Endothelial cell of umbilical vein (primary cell): ENCODE data around the gene ALLC. TPM values are rescaled to one million over a fixed set of nuclear protein-coding genes. Genes with fewer than 3 reads are reported as not detected.

Experiments
- BruUV-seq: library from RNA; stranded (reverse); fragments of 400-500 nt; replicated peaks from 2 replicates; lab custom pipeline; 2021; lab: Mats Ljungman, UMichigan
- CTCF ChIA-PET: fragments of 300-600, 350-600 bp; sonication (Branson Sonifier 250); formaldehyde crosslinking; loops from one replicate; lab custom pipeline; 2021; ENCODE audit warnings: antibody characterized with exemption, inconsistent platforms; lab: Charles Lee
- POLR2A ChIA-PET: fragments of 300-600, 350-600 bp; sonication (Branson Sonifier 250); formaldehyde crosslinking; loops from one replicate; lab custom pipeline; 2021; ENCODE audit warnings: antibody characterized with exemption, inconsistent platforms; lab: Charles Lee
- DNase-seq: peaks from one replicate; pipeline ENCODE4 v3.0.0-alpha.2; 2011; ENCODE audit warnings: low read depth, low spot score
- FAIRE-seq: peaks from 2 replicates; lab custom pipeline; 2011; peaks lifted over from hg19 to GRCh38; lab: Jason Lieb, UNC
- H2AFZ ChIP-seq: 2 replicates; pipeline ENCODE4 v1.6.0; 2012; ENCODE audit warnings: low read depth, low read length, control low read depth, inconsistent platforms
- H3K27ac ChIP-seq: 2 replicates; pipeline ENCODE4 v1.5.1; 2011; ENCODE audit warnings: low read depth, mild to moderate bottlenecking, control low read depth, low read length, moderate library complexity; ENCODE audit not compliant: insufficient read depth
- H3K27me3 ChIP-seq, 2 experiments: 2 replicates each; pipeline versions ENCODE4 v1.6.0 to v1.6.1; 2011; ENCODE audit warnings: low read length in 2 of 2, mixed read lengths in 1 of 2; ENCODE audit not compliant: control insufficient read depth in 2 of 2, insufficient read depth in 2 of 2
- H3K36me3 ChIP-seq, 2 experiments: 2 replicates in 1 of 2; 3 replicates in 1 of 2; pipeline ENCODE4 v1.5.1; 2011; ENCODE audit warnings: low read length in 2 of 2, mild to moderate bottlenecking in 1 of 2, moderate library complexity in 1 of 2; ENCODE audit not compliant: control insufficient read depth in 2 of 2, insufficient read depth in 2 of 2; ENCODE audit errors: extremely low read depth in 1 of 2
- H3K4me1 ChIP-seq: 3 replicates; pipeline ENCODE4 v1.5.1; 2011; ENCODE audit warnings: mild to moderate bottlenecking, low read length; ENCODE audit not compliant: control insufficient read depth, insufficient read depth; ENCODE audit errors: extremely low read depth
- H3K4me2 ChIP-seq: 2 replicates; pipeline ENCODE4 v1.6.1; 2011; ENCODE audit warnings: low read length, control low read depth, mixed read lengths; ENCODE audit not compliant: insufficient read depth
- H3K4me3 ChIP-seq, 3 experiments: fragments of 200-600 bp in 1 of 3; sonication (generic), shearing (Covaris generic) in 1 of 3; replicated peaks in 1 of 3; 2 replicates each; pipeline ENCODE4 v1.5.1; 2011 to 2016; ENCODE audit warnings: control low read depth in 3 of 3, low read length in 3 of 3, mild to moderate bottlenecking in 2 of 3, inconsistent platforms in 1 of 3, low read depth in 1 of 3, moderate library complexity in 1 of 3; ENCODE audit not compliant: insufficient read depth in 1 of 3
- H3K79me2 ChIP-seq: 2 replicates; pipeline ENCODE4 v1.6.0; 2012; ENCODE audit warnings: low read length, inconsistent platforms; ENCODE audit not compliant: control insufficient read depth, insufficient read depth
- H3K9ac ChIP-seq: replicated peaks from 2 replicates; pipeline ENCODE3; 2011; ENCODE audit warnings: low read length, control low read depth; ENCODE audit not compliant: insufficient read depth; ENCODE audit errors: extremely low read depth
- H3K9me1 ChIP-seq: replicated peaks from 3 replicates; pipeline ENCODE4 v1.6.0; 2011; ENCODE audit warnings: mild to moderate bottlenecking, low read length; ENCODE audit not compliant: control insufficient read depth, insufficient read depth; ENCODE audit errors: extremely low read depth
- H3K9me3 ChIP-seq: replicated peaks from 2 replicates; pipeline ENCODE4 v1.5.1; 2012; ENCODE audit warnings: low read length, inconsistent platforms; ENCODE audit not compliant: control insufficient read depth, insufficient read depth
- H4K20me1 ChIP-seq: replicated peaks from 2 replicates; pipeline ENCODE3; 2011; ENCODE audit warnings: mild to moderate bottlenecking, low read length; ENCODE audit not compliant: control insufficient read depth, insufficient read depth; ENCODE audit errors: extremely low read depth
- EZH2 ChIP-seq: IDR thresholded peaks from 2 replicates; pipeline ENCODE4 v1.6.1; 2012; ENCODE audit warnings: borderline replicate concordance, low read depth, mild to moderate bottlenecking, moderate library complexity, low read length, inconsistent platforms; ENCODE audit not compliant: severe bottlenecking
- FOS ChIP-seq: IDR thresholded peaks from 2 replicates; pipeline ENCODE4 v1.6.1; 2011; ENCODE audit warnings: mild to moderate bottlenecking, low read length, moderate library complexity, borderline replicate concordance; ENCODE audit not compliant: insufficient read depth
- GATA2 ChIP-seq: IDR thresholded peaks from 2 replicates; pipeline ENCODE4 v1.7.0; 2011; ENCODE audit warnings: low read depth, mild to moderate bottlenecking, moderate library complexity, mixed read lengths, low read length; ENCODE audit not compliant: insufficient read length, insufficient read depth
- JUN ChIP-seq: IDR thresholded peaks from 2 replicates; pipeline ENCODE4 v1.6.1; 2011; ENCODE audit warnings: borderline replicate concordance, low read depth; ENCODE audit not compliant: insufficient read length, insufficient read depth
- MYC ChIP-seq: IDR thresholded peaks from one replicate; pipeline ENCODE4 v1.6.1; 2011; ENCODE audit warnings: mild to moderate bottlenecking, low read depth, low read length
- POLR2A ChIP-seq: IDR thresholded peaks from 2 replicates; pipeline ENCODE4 v1.6.1; 2012; ENCODE audit warnings: low read depth, mild to moderate bottlenecking, control low read depth, low read length
- POLR2AphosphoS5 ChIP-seq: IDR thresholded peaks from 2 replicates; pipeline ENCODE4 v1.6.1; 2012; ENCODE audit warnings: low read depth, mild to moderate bottlenecking, control low read depth, low read length, moderate library complexity; ENCODE audit not compliant: insufficient read depth
- dilution Hi-C: fragments of 300-500 bp; cut with MboI; formaldehyde crosslinking; loops from one replicate; pipeline ENCODE4 v1.15.0; 2019; ENCODE audit warnings: low sequenced_read_pairs; ENCODE audit not compliant: extremely low pct_ligation_motif_present
- intact Hi-C: fragments of 100-400 bp; cut with micrococcal nuclease; formaldehyde crosslinking; loops from one replicate; pipeline ENCODE4 v1.10.0; 2022
- polyA plus RNA-seq, 4 experiments: library from polyadenylated mRNA; depleted of rRNA in 3 of 4; stranded (reverse) in 3 of 4; unstranded in 1 of 4; fragments of >200 nt; gene quantifications; 2 replicates each; pipeline versions ENCODE4 v1.2.1 to v1.2.3, GENCODE V29; 2011 to 2012; ENCODE audit warnings: missing spikeins in 1 of 4
- total RNA-seq: library from RNA; stranded (reverse); gene quantifications from 2 replicates; pipeline ENCODE4 v1.2.3, GENCODE V29; 2021
- TF ChIP-seq, protein P1 (sequence below), 2 donors: IDR thresholded peaks; 1 replicate in 1 of 2; 2 replicates in 1 of 2; pipeline ENCODE4 v1.5.1; 2011; ENCODE audit warnings: low read length in 2 of 2, mild to moderate bottlenecking in 2 of 2, moderate library complexity in 2 of 2, control low read depth in 1 of 2, inconsistent platforms in 1 of 2, low read depth in 1 of 2; ENCODE audit not compliant: insufficient read depth in 1 of 2; ENCODE audit errors: extremely low read depth in 1 of 2
- TF ChIP-seq, protein P2 (sequence below): IDR thresholded peaks from 2 replicates; pipeline ENCODE4 v1.6.1; 2011; ENCODE audit not compliant: insufficient read depth, insufficient read length

Gene ALLC
- total and polyA plus RNA-seq, 2 donors (not counting 3 experiments of a cell fraction or from before 2014, with no cell fraction given) = not detected

DNA sequence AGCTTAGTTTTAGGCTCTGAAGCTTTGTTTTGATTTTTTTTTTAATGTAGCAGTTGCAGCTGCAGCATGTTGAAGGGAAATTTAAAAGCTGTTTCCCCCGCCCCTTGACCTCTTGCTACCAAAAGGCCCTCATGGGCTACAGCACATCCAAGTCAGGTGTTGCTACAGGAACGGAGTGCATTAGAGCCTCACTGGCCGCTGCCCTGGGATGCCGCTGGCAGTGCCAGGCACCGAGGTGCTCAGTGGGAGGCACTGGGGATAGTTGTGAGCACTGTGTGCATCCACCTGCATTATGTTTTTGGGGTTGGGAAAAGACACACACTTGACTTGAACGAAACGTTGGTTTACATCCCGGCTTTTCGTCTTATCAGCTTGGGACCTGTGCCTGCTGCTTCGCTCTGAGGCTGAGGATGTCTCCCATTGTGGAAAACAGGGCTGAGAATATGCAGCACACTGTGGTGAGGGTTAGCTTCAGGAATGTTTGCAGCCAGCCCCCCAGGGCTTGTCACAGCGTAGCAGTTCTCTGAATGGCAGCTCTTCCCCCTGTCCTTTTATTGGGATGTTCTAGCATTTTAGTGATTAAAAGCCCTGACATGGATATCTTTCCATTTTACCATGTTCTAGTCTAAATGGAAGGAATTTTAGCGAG, 69.5 kb downstream of the ALLC start:
- dilution Hi-C loops = no loop called here
- Histone ChIP-seq H4K20me1 (no peaks in the 10 kb centered on the region), H3K4me3 (no peak overlapping the region), H3K36me3 (no peaks in the 10 kb centered on the region), H3K9me3 (no peaks in the 10 kb centered on the region), H3K79me2 (no peaks in the 10 kb centered on the region), H3K4me2 (no peak overlapping the region), H3K27ac (no peak overlapping the region), H3K9me1 (no peaks in the 10 kb centered on the region), H3K9ac (no peak overlapping the region), H3K27me3 (no peaks in the 10 kb centered on the region), H2AFZ (no peak overlapping the region), H3K4me1 (peaks cover 4% of the 10 kb centered on the region)
- FAIRE-seq (no peak), DNase-seq (no peak)
- TF ChIP-seq, protein P1, sequence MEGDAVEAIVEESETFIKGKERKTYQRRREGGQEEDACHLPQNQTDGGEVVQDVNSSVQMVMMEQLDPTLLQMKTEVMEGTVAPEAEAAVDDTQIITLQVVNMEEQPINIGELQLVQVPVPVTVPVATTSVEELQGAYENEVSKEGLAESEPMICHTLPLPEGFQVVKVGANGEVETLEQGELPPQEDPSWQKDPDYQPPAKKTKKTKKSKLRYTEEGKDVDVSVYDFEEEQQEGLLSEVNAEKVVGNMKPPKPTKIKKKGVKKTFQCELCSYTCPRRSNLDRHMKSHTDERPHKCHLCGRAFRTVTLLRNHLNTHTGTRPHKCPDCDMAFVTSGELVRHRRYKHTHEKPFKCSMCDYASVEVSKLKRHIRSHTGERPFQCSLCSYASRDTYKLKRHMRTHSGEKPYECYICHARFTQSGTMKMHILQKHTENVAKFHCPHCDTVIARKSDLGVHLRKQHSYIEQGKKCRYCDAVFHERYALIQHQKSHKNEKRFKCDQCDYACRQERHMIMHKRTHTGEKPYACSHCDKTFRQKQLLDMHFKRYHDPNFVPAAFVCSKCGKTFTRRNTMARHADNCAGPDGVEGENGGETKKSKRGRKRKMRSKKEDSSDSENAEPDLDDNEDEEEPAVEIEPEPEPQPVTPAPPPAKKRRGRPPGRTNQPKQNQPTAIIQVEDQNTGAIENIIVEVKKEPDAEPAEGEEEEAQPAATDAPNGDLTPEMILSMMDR (IDR thresholded peaks at IDR 0.05; ENCODE audit: extremely low read depth in 1 of 2, insufficient read depth in 1 of 2, low read depth in 1 of 2, low read length in 2 of 2) = no peak
- TF ChIP-seq EZH2 (no peak), GATA2 (no peak), POLR2AphosphoS5 (no peak), MYC (no peak), POLR2A (no peak), JUN (no peak), FOS (no peak)
- TF ChIP-seq, protein P2, sequence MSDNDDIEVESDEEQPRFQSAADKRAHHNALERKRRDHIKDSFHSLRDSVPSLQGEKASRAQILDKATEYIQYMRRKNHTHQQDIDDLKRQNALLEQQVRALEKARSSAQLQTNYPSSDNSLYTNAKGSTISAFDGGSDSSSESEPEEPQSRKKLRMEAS = no peak
- ChIA-PET POLR2A (no interaction called here), CTCF (interaction anchor here (0.8 to 5.0 kb wide), 22 partner anchors 9 to 1638 kb away, joined by 3 to 49 read pairs (median 5); no protein-coding TSS in a partner anchor)
- intact Hi-C loops = loop anchor here (1.0 to 5.0 kb wide), 3 partner anchors 53 to 1035 kb away; no protein-coding TSS in a partner anchor
- no TSS peak for BruUV-seq
